Lower leg skin (tissue), 3 donors: Measurements from ENCODE around the gene DYRK1B.
"Not testable (repeated sequence)": the region's sequence is repeated elsewhere in the genome, so short reads cannot be mapped to it uniquely, and the experiment has no call there.

ENCODE experiments used
- POLR2A ChIP-seq, 2 donors: fragments of 450-650 bp; IDR thresholded peaks; one replicate each; pipeline ENCODE4 v1.6.1; 2016 to 2017; ENCODE audit warnings: antibody characterized with exemption in 2 of 2, mild to moderate bottlenecking in 1 of 2, moderate library complexity in 1 of 2
- TF ChIP-seq, protein P1 (sequence below), 3 donors: fragments of 450-650 bp; IDR thresholded peaks; one replicate each; pipeline ENCODE4 v1.5.1; 2016; ENCODE audit warnings: antibody characterized with exemption in 3 of 3, mild to moderate bottlenecking in 3 of 3, moderate library complexity in 2 of 3

DNA sequence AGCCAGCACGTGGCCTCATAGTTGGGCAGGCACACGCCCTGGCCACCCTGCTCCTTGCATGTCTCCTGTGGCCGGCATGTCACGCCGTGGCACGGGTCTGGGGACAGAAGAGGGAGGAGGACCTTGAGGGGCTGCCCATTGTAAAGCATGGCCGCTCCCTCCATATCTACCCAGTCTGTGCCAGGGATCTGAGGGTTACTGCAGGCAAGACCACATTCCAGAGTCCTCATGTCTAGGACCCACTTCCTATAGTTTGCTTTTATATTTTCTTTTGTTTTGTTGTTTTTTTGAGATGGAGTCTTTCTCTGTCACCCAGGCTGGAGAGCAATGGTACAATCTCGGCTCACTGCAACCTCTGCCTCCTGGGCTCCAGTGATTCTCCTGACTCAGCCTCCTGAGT is 45.8 kb upstream of the DYRK1B start:
- TF ChIP-seq, protein P1, sequence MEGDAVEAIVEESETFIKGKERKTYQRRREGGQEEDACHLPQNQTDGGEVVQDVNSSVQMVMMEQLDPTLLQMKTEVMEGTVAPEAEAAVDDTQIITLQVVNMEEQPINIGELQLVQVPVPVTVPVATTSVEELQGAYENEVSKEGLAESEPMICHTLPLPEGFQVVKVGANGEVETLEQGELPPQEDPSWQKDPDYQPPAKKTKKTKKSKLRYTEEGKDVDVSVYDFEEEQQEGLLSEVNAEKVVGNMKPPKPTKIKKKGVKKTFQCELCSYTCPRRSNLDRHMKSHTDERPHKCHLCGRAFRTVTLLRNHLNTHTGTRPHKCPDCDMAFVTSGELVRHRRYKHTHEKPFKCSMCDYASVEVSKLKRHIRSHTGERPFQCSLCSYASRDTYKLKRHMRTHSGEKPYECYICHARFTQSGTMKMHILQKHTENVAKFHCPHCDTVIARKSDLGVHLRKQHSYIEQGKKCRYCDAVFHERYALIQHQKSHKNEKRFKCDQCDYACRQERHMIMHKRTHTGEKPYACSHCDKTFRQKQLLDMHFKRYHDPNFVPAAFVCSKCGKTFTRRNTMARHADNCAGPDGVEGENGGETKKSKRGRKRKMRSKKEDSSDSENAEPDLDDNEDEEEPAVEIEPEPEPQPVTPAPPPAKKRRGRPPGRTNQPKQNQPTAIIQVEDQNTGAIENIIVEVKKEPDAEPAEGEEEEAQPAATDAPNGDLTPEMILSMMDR (IDR thresholded peaks at IDR 0.05): not testable (repeated sequence)
- TF ChIP-seq POLR2A (IDR thresholded peaks at IDR 0.05): not testable (repeated sequence)
